GM19372 (cell line): Measurements from ENCODE around the gene GPC5.
"Not testable (repeated sequence)": the region's sequence is repeated elsewhere in the genome, so short reads cannot be mapped to it uniquely, and the experiment has no call there.

Experiments
- ATAC-seq: cut with Tn5 transposase; IDR thresholded peaks from one replicate; pipeline ENCODE4 v1.9.1; 2021; ENCODE audit warnings: mild to moderate bottlenecking, low read depth, moderate library complexity; ENCODE audit not compliant: unreplicated experiment

GPC5 gene

DNA sequence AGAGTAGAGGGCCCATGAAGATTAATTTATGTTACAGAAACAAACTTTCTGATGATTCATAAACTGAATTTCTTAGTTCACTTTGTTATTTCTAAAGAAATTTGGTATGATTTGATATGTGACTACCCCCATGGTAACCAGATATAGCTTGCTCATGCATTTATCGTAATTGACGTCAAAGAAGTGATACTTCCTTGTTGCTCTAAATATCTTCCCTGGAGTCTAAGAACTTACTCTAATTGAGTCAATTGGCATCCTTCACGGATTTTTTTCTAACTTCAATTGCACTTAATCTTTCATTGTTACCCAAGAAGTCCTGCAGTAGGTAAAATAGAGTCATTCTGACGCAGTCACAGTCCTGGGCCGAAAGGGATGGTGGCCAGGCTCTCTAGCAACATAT lies 240.9 kb downstream of the GPC5 start:
- ATAC-seq = no peak

DNA sequence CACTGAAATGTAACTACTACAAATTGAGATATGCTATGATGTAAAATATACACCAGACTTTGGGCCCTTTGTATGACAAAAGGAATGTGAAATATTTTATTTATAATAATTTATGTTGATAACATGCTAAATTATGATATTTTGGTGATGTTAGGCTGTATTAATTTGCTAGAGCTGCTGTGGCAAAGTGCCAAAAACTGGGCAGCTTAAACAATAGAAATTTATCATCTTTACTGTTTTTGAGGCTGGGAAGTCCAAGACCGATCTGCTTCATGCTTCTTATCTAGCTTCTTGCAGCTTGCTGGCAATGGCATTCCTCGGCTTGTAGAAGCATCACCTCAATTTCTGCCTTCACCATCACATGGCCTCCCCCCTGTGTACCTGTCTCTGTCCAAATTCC lies 245.0 kb downstream of the GPC5 start:
- ATAC-seq = no peak

DNA sequence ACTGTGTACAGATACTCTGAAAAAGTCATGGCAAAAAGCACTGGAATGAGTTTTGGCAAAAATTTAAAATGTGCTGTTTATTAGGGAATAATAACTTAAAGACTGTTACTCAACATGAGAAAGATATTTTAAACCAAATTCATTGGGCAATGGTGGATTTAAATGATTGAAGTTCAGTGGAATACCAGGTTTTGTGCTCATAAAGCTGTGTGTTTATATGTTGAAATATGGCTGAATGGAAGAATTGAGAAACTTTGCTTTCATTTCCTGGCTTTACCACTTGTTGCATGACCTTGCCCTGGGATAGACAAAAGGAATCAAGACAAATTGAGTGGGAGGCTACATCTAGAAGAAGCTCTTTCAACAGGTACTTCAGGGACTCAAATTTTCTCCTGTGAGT lies 246.4 kb downstream of the GPC5 start:
- ATAC-seq = no peak

DNA sequence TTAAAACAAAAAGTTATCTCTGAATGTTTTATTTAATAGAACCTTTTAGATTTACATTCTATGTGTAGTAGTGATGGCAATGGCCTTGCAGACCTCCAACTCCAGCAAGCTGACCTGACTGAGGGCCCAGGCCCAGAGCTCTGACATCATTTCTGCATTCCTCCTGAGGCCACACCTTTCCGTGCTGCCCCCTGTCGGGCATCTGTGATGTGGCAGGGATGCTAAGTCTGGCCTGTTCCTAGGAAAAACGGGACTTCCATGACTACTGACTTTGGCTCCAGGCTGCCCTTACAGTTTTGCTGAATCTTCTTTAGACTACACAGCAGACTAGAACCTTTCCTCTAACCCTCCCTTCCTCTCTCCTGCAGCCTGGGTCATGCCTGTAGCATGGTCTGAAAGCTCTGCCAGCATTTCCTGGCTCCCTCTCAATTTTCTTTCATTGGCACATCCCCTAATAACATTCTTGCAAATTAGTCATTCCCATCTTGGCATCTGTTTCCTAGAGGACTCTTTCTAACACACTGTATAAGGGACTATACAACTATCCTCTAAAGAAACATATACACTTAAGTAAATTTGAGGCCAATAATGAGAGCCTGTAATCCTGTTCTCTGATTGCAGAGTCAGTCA lies 249.1 kb downstream of the GPC5 start:
- ATAC-seq = no peak

DNA sequence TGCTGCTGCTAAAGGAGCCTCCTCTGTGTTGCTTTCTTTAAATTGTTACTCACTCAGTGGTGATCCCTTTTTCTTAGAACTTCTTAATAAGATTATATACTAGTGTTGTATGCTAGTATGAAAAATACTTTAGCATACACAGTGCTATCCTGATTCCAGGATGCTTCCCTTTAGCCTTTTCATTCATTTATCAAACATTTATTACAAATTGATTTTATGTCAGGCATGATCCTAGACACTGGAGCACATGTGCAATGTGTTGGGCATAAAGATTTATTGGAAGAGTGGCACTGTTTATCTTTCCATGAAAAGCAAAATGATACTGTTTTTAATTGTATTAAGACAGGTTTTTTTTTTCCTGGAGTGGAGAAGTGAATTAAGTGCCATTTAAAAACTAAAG lies 249.6 kb downstream of the GPC5 start:
- no peak for ATAC-seq

DNA sequence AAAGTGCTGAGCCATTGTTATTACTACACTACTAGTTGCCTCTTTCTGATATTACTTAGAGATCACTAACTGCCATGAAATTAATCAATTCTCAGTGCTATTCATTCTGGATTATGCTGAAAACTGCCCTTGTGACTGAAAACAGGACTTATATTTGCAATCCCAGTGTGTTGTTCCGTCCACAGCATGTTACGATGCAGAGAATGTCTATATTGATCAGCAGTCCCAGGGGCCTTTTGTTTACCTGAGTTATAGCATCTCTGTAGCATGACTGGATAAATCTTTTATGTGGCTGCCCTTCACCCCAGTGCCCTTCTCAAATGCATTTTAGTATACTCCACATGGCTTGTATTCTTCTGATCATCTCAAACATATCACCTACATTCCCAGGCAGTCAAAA lies 251.0 kb downstream of the GPC5 start:
- ATAC-seq = no peak

DNA sequence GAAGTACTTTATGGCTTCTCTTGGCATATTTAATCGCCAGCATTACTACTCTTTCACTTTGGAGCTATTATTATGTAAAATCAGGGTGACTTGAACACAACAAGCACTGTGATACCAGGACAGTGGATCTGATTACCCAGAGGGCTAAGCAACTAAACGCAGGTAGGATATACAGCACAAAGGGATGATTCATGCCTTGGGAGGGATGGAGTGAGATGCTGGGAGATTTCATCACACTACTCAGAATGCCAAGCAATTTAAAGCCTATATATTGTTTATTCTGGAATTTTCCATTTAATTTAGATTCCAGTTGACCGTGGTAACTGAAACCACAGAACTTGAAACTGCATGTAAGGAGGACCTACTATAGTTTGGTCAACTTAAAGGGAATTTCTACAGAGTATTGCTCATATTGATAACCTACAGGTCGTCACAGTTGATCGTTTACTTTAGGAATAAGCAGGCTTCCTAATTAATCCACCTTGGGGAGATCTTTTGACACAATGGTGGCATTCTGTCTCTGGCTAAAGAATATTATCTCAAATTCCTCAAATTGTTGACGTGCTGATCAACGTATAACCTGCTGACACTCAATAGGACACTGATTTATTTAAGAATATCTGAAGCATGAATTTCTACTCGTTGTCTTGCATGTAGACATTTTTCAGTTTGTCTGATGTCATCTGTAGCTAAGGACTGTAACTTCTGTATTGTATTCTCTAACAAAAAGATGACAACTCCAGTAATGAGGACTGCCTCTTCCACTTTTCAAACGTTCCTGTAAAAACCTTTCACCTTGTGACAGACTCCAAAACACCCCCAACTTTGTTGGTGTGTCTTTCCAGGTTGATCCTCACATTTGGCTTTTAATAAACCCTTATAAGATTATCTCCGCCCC lies 254.2 kb downstream of the GPC5 start:
- ATAC-seq = no peak

DNA sequence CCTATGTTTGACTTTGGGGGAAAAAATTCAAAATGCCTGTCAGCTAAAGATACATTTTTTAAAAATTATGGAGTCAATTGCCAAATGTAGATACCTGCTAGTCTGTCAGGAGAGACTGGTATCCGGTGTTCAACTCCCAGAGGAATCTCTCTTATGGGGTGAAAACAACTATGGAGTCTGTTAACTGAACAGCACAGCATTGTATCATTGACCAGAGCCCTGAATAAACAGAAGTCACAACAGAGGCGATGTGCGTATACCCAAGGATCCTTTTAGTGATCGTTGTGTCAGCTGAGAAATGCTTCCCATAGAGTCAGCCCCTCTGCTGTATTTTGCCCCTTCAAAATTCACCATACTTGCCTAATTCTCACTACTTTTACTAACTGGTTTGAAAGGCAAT lies 257.3 kb downstream of the GPC5 start:
- ATAC-seq = no peak

DNA sequence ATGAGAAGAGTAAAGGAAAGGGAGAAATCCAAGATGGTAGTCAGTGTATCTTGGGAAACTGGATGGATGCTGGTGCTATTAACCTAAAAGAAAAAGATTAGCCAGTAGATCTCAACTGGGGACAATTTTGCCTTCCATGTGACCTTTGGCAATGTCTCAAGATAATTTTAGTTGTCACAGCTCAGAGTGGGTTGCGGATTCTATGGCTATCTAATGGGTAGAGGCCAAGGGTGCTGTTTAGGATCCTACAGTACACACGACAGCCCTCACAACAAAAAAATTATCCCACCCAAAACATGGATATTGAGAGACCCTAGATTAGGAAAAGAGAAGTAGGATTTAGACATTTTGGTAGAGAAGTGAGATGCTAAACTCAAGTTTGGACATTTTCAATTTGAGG lies 258.9 kb downstream of the GPC5 start:
- no peak for ATAC-seq

DNA sequence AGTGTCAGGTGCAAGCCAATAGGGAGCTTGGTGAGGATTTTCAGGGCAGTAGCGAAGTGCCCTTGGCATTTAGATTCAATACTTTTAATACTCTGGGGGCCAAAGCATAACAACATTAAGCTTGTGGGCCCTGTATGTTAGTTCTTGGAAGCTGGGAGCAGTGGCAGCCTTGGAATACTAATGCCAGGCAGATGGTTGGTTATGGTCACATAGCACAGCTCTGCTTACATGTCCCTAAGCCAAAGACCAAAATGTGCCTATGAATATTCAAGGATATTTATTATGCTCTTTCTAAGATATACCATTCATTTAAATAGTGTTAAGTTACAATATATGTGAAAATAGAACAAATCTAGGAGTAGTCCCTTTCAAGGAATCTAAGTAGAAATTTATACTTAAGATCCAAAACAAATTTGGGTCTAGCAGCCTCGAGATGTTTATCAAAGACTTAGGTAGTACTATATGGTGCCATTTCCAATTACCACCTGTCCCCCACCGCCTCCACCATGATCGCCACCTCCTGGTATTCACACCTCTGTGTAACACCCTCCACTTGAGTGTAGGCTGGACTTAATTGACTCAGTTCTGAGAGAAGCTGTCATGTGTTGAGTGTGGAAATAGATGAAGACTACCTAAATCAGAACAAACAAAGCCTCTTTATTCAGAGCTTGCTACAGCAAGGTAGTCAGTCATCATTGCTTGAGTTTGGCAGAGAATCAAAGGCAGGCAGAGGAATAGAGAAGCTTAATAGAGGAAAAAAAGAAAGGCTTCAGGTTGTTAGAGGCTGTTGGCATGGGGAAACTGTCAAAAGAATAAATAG lies 261.0 kb downstream of the GPC5 start:
- ATAC-seq = no peak

DNA sequence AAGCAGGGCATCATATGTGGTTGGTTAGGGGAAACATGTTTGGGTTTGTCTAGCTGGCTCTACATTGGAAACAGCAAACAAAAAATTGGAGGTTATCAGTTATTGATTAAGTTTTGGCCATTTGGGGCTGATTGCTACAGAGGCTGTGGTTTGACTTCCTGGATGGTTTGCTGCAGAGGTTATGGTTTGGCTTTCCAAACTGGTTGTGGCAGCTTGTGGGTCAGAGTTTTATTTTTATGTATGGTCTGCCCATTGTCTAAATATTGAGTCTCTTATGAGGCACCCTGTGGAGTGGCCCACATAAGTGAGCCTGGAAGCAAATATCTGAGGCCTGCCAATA lies 261.6 kb downstream of the GPC5 start:
- ATAC-seq = no peak

DNA sequence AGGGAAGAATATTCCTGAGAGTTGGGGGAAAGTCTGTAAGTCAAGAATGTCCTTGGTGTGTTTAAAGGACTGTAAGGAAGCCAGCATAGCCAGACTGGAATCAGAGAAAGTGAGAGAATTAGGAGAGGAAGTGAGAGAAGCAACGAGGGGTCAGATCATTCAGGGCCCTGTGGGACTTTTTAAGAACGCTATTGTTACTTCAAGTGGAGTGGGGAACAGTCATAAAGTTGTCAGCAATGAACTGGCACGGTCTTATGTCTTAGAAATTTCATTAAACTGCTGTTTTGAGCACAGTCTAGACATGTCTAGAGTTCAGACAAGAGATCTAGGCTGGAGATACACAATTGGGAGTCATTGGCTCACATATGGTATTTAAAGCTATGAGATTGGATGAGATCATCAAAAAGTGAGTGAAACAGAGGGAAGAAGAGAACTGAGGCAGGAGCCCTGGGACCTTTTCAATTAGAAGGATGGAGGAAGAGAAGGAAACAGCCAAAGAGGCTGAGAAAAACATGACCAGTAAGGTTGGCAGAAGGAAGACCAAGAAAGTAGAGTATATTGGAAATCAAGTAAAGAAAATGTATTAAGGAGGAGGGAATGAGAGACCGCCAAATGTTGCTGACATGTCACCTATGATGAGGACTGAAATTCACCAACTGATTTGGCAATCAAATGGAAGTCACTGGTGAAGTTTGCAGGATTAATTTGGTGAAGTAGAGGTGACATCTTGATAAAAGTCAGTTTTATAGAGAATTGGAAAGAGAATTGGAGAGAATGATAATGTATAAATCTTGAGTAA lies 263.5 kb downstream of the GPC5 start:
- no peak for ATAC-seq

DNA sequence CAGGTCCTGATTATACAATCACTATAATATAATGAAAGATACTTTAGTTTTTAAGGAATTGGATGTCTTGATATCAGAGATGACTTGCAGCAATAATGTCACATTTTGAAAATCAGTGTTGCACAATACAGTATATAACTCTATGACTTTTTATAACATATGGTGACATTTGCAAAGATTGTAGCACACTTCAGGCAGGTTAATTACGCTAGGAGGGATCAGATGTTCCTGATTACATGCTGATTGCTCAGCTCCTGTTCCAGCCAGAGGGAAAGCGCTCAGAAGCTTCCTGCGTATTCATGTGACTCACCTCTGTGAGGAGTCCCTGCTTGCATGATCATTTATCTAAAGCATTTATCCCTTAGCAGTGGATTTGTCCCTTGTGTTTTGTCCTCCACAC lies 265.6 kb downstream of the GPC5 start:
- ATAC-seq = no peak

DNA sequence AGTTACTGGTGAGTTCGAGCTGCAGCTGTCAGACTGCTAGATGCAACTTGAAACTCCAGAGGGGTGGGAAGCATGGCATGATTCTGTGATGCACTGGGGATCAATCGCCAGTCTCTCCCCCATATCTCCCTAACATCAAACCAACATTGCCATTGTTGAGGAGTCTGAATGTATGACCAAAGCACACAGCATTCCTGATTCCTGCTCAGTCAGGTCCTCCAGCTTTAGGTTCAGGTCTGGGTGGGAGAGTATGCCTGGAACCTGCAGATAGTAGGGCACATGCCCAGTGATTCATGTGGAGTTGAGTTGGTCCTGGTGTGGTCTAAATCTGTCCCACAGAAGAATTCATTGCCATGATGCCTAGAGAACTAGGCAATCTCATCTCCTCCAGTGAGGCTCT lies 269.1 kb downstream of the GPC5 start:
- ATAC-seq = no peak

DNA sequence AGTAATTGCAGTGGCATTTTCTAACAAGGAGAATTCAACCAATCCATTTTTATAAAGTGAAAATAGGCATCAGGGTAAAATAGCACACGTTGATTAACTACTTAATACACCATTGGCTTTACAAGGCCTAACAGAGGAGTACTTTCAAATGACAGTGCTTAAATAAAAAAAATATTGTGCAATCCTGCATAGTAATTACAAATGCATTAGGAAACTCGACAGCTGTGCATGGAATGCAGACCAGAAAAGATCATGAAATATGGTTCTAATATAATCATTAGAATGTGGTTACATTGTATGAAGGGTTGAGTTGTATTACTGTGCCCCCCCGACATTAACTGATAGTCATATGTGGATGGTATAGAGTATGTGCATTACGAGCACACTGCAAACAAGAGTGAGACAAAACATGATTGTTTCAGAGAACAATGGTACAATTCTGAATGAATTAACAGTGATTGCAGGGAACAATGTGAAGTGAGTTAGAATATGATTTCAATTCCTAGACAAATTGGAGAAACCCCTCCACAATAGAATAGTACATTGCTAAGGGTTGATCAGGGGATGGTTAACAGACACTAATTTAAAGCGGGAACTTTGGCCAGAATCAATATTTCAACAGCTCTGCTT lies 270.6 kb downstream of the GPC5 start:
- ATAC-seq = no peak

DNA sequence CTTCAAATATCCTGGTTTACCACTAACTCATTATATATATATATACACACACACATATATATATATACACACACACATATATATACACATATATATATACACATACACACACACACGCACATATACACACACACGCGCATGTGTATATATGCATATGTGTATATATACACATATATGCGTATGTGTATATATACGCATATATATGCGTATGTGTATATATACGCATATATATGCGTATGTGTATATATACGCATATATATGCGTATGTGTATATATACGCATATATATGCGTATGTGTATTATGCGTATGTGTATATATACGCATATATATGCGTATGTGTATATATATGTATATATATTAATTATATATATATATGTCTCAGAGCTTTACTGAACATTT lies 275.9 kb downstream of the GPC5 start:
- not testable (repeated sequence) for ATAC-seq

DNA sequence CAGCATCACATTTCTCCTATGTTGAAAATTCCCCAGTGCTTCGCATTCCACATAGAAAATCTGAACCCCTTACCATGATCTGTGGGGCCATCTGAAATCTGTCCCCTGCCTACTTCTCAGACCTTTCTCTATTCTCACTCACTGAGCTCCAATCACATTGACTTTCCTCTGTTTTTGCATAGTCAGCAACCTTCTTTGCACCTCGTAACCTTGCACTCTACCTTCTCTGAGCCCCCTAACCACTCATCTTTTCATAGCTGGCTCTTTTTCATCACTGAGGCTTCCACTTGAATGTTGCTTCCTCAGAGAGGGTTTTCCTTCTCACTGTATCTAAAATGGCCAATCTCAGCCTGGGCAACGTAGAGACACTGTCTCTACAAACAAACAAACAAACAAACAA lies 286.3 kb downstream of the GPC5 start:
- ATAC-seq = no peak

DNA sequence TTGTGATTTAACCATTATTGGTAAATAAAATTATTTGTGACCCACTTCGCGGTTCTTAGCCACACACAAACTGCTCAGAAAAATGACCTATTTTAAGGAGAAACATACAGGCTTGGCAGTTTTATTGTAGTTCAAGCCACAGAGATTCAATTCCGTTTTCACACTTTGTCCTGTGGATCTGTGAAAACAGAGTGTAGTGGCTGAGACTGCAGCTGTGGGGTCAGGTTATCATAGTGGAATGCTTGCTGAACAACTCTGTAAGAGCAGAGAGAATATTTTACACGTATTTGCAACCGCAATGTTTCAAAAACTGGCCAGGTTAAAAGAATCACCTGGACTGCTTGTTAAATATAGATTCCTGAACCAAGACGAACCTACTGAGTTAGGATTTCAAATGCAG lies 292.5 kb downstream of the GPC5 start:
- ATAC-seq = no peak

DNA sequence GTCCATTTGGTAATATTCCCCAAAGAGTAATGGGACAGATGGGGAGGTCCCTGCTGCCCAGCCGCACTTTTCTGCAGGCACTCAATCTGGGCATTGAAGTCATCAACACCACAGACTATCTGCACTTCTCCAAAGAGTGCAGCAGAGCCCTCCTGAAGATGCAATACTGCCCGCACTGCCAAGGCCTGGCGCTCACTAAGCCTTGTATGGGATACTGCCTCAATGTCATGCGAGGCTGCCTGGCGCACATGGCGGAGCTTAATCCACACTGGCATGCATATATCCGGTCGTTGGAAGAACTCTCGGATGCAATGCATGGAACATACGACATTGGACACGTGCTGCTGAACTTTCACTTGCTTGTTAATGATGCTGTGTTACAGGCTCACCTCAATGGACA lies 295.0 kb downstream of the GPC5 start:
- no peak for ATAC-seq

DNA sequence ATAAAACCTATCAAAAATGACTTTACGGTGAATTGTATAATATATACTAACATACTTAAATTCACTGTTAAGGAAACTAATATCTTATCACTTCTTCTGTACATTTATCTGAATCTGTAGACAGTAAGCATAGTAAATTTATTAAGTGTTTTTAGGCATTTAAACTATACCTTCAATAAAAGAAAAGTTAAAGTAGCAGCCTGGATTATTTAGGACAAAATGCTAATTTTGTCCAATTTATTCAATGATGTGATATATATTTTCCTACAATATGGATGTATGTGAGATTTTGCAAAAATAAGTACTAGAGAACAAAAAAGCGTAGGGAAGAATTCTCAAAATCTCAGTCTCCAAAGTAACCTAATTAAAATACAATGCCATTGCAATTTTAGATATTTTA lies 299.9 kb downstream of the GPC5 start:
- no peak for ATAC-seq
